Liver (tissue), 9 donors: Measurements from ENCODE around the gene SARDH. TPM values are rescaled to one million over a fixed set of nuclear protein-coding genes. Genes with fewer than 3 reads are reported as not detected.

ENCODE experiments used
- DNase-seq: peaks from one replicate; pipeline ENCODE4 v3.0.0-alpha.2; 2017; ENCODE audit warnings: low spot score
- H3K27ac ChIP-seq, 2 donors: one replicate each; pipeline ENCODE4 v1.7.0; 2013; ENCODE audit warnings: inconsistent platforms in 2 of 2, low read length in 2 of 2, control low read depth in 1 of 2, low read depth in 1 of 2, mild to moderate bottlenecking in 1 of 2
- H3K27me3 ChIP-seq, 4 donors: one replicate each; pipeline versions ENCODE4 v1.6.1 to v1.7.0; 2013; ENCODE audit warnings: low read length in 3 of 4, inconsistent platforms in 1 of 4, mild to moderate bottlenecking in 1 of 4, moderate library complexity in 1 of 4; ENCODE audit not compliant: control insufficient read depth in 4 of 4, insufficient read depth in 4 of 4
- H3K36me3 ChIP-seq, 4 donors: one replicate each; pipeline versions ENCODE4 v1.6.1 to v1.7.0; 2013; ENCODE audit warnings: low read length in 3 of 4, mild to moderate bottlenecking in 3 of 4, low read depth in 1 of 4, moderate library complexity in 1 of 4; ENCODE audit not compliant: control insufficient read depth in 4 of 4, insufficient read depth in 3 of 4
- H3K4me1 ChIP-seq, 4 donors: one replicate each; pipeline versions ENCODE4 v1.6.1 to v1.7.0; 2013; ENCODE audit warnings: low read length in 3 of 4, mild to moderate bottlenecking in 3 of 4, moderate library complexity in 1 of 4; ENCODE audit not compliant: control insufficient read depth in 4 of 4, insufficient read depth in 4 of 4
- H3K4me3 ChIP-seq, 3 donors: one replicate each; pipeline versions ENCODE4 v1.6.1 to v1.7.0; 2013; ENCODE audit warnings: low read length in 3 of 3, control low read depth in 1 of 3, low read depth in 1 of 3, mild to moderate bottlenecking in 1 of 3
- H3K9ac ChIP-seq, 2 donors: one replicate each; pipeline ENCODE4 v1.7.0; 2013; ENCODE audit warnings: low read length in 2 of 2, mild to moderate bottlenecking in 2 of 2, moderate library complexity in 2 of 2, control low read depth in 1 of 2, low read depth in 1 of 2
- H3K9me3 ChIP-seq, 4 donors: one replicate each; pipeline versions ENCODE4 v1.6.1 to v1.7.0; 2013; ENCODE audit warnings: low read length in 3 of 4; ENCODE audit not compliant: control insufficient read depth in 4 of 4
- ATF3 ChIP-seq: IDR thresholded peaks from 2 replicates; pipeline ENCODE4 v1.6.1; 2016; ENCODE audit warnings: antibody characterized with exemption
- CTCF ChIP-seq: fragments of 150-350 bp; IDR thresholded peaks from 2 replicates; pipeline ENCODE4 v1.5.1; 2017; ENCODE audit warnings: improper control_type of control experiment, low read depth, low read length; ENCODE audit not compliant: missing input control
- EGR1 ChIP-seq, 2 donors: IDR thresholded peaks; 2 replicates each; pipeline ENCODE4 v1.6.1; 2016 to 2018; ENCODE audit warnings: antibody characterized with exemption in 2 of 2, low read depth in 2 of 2
- FOXA1 ChIP-seq: IDR thresholded peaks from 2 replicates; pipeline ENCODE4 v1.6.1; 2016; ENCODE audit warnings: antibody characterized with exemption
- FOXA2 ChIP-seq: IDR thresholded peaks from 2 replicates; pipeline ENCODE4 v1.6.1; 2016; ENCODE audit warnings: antibody characterized with exemption
- GABPA ChIP-seq, 2 donors: IDR thresholded peaks in 1 of 2; conservative IDR thresholded peaks in 1 of 2; 2 replicates each; pipeline ENCODE4 v1.6.1; 2016; ENCODE audit warnings: antibody characterized with exemption in 2 of 2, mild to moderate bottlenecking in 1 of 2, moderate library complexity in 1 of 2
- HNF4A ChIP-seq, 2 donors: conservative IDR thresholded peaks; 2 replicates each; pipeline ENCODE4 v1.6.1; 2016; ENCODE audit warnings: antibody characterized with exemption in 2 of 2, mild to moderate bottlenecking in 2 of 2
- HNF4G ChIP-seq: IDR thresholded peaks from 2 replicates; pipeline ENCODE4 v1.6.1; 2016; ENCODE audit warnings: antibody characterized with exemption
- JUND ChIP-seq, 2 donors: IDR thresholded peaks; 2 replicates each; pipeline ENCODE4 v1.6.1; 2016; ENCODE audit warnings: antibody characterized with exemption in 2 of 2
- MAX ChIP-seq: IDR thresholded peaks from 2 replicates; pipeline ENCODE4 v1.6.1; 2016; ENCODE audit warnings: antibody characterized with exemption
- NR2F2 ChIP-seq: IDR thresholded peaks from 2 replicates; pipeline ENCODE4 v1.6.1; 2016; ENCODE audit warnings: antibody characterized with exemption
- RAD21 ChIP-seq, 2 donors: IDR thresholded peaks; 2 replicates each; pipeline ENCODE4 v1.6.1; 2016; ENCODE audit warnings: antibody characterized with exemption in 2 of 2, mild to moderate bottlenecking in 2 of 2
- REST ChIP-seq: IDR thresholded peaks from 2 replicates; pipeline ENCODE4 v1.6.1; 2016; ENCODE audit warnings: antibody characterized with exemption, mild to moderate bottlenecking
- RXRA ChIP-seq, 2 donors: IDR thresholded peaks; 2 replicates each; pipeline ENCODE4 v1.6.1; 2017 to 2018; ENCODE audit warnings: antibody characterized with exemption in 2 of 2, mild to moderate bottlenecking in 1 of 2
- SP1 ChIP-seq: IDR thresholded peaks from 2 replicates; pipeline ENCODE4 v1.6.1; 2018; ENCODE audit warnings: antibody characterized with exemption, mild to moderate bottlenecking
- TAF1 ChIP-seq: conservative IDR thresholded peaks from 2 replicates; pipeline ENCODE4 v1.6.1; 2016; ENCODE audit warnings: antibody characterized with exemption, mild to moderate bottlenecking
- YY1 ChIP-seq: IDR thresholded peaks from 2 replicates; pipeline ENCODE4 v1.6.1; 2016; ENCODE audit warnings: antibody characterized with exemption, mild to moderate bottlenecking
- WGBS: extraction: QIAGEN DNeasy Blood & Tissue Kit; methylation state at CpG from one replicate; pipeline ENCODE4 v1.1.7; 2013; 5-methylcytosine and 5-hydroxymethylcytosine counted together
- polyA plus RNA-seq, 2 donors: library from polyadenylated mRNA; stranded (reverse) in 1 of 2; unstranded in 1 of 2; fragments of 200-250 nt in 1 of 2; fragments of >200 nt in 1 of 2; fragmentation: Nextera tagmentation in 1 of 2; extraction: Ambion mirVana in 1 of 2; gene quantifications; one replicate each; pipeline versions ENCODE4 v1.2.1 to v1.2.3, GENCODE V29; 2013 to 2015
- total RNA-seq, 2 donors: library from RNA; depleted of rRNA; stranded (reverse); fragments of >200 nt; gene quantifications; one replicate each; pipeline ENCODE4 v1.2.3, GENCODE V29; 2014
- TF ChIP-seq, protein P1 (sequence below): IDR thresholded peaks from 2 replicates; pipeline ENCODE4 v1.6.1; 2016; ENCODE audit warnings: antibody characterized with exemption
- donor health status: healthy.
- donor health status: healthy.
- donor health status: healthy.
- donor health status: healthy.
- donor health status: healthy.

The SARDH gene
- total and polyA plus RNA-seq, 4 donors: 53.7 to 291 (median 63.4) TPM

- H3K27ac ChIP-seq: no peak overlapping the region
- H3K9me3 ChIP-seq: no peaks in the 10 kb centered on the region
- no peaks in the 10 kb centered on the region for H3K27me3 ChIP-seq
- TF ChIP-seq HNF4G: no peak
- no peak for TF ChIP-seq HNF4A (conservative IDR thresholded peaks at IDR 0.05)
- no peak for TF ChIP-seq MAX
- H3K36me3 ChIP-seq: peaks cover 19 to 72% (median 26%) of the 10 kb centered on the region in 4 donors
- no peaks in the 10 kb centered on the region for H3K4me1 ChIP-seq
- WGBS: 95% methylated on average over 14 of the region's 14 CpGs
- no peak for DNase-seq
- no peak overlapping the region for H3K4me3 ChIP-seq
- H3K9ac ChIP-seq: no peak overlapping the region
Measured at GRCh38 chr9:133777871-133778270, 39.7 kb upstream of the SARDH start.

DNA sequence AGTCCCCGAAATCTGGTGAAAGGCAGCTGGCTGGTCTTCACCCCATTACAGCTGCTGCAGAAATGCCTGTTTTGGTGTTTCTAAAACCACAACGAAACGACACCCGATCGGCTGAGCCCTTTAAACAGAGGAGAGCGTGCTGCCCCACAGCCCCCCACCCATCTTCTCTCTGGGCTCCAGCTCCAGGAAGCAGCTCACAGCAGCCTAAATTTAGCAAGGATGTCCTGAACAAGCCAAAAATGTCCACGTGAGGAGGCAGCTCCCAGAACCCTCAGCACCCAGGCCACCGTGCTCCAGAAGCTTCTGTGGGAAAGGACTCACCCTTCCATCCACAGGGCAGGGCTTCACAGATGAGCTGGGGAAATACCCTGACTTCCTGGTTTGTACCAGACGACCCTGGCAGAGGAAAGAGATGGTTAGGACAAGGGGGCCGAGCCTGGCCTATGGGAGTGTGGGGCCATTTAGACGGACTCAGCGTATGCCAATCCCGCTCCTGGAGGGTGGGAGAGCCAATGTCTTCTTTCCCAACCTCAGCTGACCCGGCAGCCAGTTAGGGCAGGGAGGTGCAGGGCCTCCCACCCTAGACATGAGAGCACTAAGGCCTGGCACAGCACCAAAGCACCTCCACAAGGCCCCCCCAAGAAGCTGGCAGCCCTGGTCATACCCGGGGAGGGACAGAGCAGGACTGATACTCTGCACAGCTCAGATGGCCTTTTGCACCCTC is 39.1 kb upstream of the SARDH start:
- no peaks in the 10 kb centered on the region for H3K4me1 ChIP-seq
- no peaks in the 10 kb centered on the region for H3K9me3 ChIP-seq
- peaks cover 19 to 72% (median 26%) of the 10 kb centered on the region in 4 donors for H3K36me3 ChIP-seq
- DNase-seq: no peak
- H3K27me3 ChIP-seq: no peaks in the 10 kb centered on the region
- no peak overlapping the region for H3K4me3 ChIP-seq
- H3K27ac ChIP-seq: no peak overlapping the region
- 86% methylated on average over 15 of the region's 15 CpGs for WGBS
- H3K9ac ChIP-seq: no peak overlapping the region
- TF ChIP-seq EGR1 (IDR thresholded peaks at IDR 0.05; ENCODE audit: low read depth in 2 of 2) (no peak), RXRA (IDR thresholded peaks at IDR 0.05) (no peak), GABPA (IDR thresholded peaks at IDR 0.05 in 1 of 2, conservative IDR thresholded peaks at IDR 0.05 in 1 of 2) (no peak), SP1 (no peak), CTCF (no peak), ATF3 (no peak), MAX (no peak), FOXA2 (no peak), RAD21 (IDR thresholded peaks at IDR 0.05) (no peak), REST (no peak), FOXA1 (no peak), TAF1 (no peak), YY1 (no peak), NR2F2 (no peak), HNF4G (no peak), JUND (IDR thresholded peaks at IDR 0.05) (no peak), HNF4A (conservative IDR thresholded peaks at IDR 0.05) (no peak)
- TF ChIP-seq, protein P1, sequence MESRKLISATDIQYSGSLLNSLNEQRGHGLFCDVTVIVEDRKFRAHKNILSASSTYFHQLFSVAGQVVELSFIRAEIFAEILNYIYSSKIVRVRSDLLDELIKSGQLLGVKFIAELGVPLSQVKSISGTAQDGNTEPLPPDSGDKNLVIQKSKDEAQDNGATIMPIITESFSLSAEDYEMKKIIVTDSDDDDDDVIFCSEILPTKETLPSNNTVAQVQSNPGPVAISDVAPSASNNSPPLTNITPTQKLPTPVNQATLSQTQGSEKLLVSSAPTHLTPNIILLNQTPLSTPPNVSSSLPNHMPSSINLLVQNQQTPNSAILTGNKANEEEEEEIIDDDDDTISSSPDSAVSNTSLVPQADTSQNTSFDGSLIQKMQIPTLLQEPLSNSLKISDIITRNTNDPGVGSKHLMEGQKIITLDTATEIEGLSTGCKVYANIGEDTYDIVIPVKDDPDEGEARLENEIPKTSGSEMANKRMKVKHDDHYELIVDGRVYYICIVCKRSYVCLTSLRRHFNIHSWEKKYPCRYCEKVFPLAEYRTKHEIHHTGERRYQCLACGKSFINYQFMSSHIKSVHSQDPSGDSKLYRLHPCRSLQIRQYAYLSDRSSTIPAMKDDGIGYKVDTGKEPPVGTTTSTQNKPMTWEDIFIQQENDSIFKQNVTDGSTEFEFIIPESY: no peak
